VCaP (cell line): Measurements from ENCODE around the gene COL4A3.

Experiments used
- H3K27ac ChIP-seq: fragments of 450-650 bp; 2 replicates; pipeline ENCODE4 v1.5.1; 2017
- CTCF ChIP-seq: fragments of 450-650 bp; conservative IDR thresholded peaks from 2 replicates; pipeline ENCODE4 v1.5.1; 2017; ENCODE audit warnings: mild to moderate bottlenecking, moderate library complexity

COL4A3 gene

GRCh38 chr2:227125506-227125905 lies 38.9 kb upstream of the COL4A3 start:
- no peak for TF ChIP-seq CTCF
- H3K27ac ChIP-seq, result no peak overlapping the region

GRCh38 chr2:227127201-227127600 lies 37.2 kb upstream of the COL4A3 start:
- no peak for TF ChIP-seq CTCF
- H3K27ac ChIP-seq, result no peak overlapping the region

DNA sequence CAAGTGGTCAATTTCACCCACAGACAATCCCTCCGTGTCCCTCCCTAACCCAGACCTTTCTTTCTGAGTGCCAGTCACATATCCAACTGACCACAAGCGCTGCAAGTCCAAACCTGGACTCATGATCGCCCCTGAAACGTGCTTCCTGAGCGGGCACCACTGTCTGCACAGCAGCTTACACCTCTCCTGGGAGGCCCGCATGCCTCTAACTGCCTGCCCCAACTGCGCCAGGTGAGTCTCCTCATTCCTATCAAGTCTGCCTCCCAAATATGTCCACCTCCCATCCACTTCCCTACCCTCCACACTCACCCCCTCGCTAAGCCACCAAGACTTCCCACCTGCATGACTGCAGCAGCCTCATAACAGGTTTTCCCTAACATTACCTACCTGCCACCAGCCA lies 33.8 kb upstream of the COL4A3 start:
- no peak for TF ChIP-seq CTCF
- no peak overlapping the region for H3K27ac ChIP-seq

DNA sequence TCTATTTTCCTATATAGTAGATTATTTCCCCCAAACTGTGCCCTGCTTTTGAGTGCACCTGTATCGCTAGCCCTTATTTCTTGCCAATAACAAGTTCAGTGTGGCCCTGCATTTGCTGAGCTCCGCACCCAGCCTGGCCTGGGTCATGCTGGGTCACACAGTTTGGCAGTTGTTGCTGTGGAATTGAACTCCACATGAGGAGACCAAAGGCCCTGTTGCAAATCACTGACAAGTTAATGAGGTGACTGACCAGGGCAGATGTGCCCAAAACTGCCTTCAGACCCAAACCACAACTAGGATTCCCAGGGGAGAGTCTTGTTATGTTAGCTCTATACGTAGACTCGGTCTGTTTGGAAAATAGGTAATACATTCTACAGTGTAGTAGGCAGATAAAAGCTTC lies 31.4 kb upstream of the COL4A3 start:
- H3K27ac ChIP-seq, result no peak overlapping the region
- no peak for TF ChIP-seq CTCF

DNA sequence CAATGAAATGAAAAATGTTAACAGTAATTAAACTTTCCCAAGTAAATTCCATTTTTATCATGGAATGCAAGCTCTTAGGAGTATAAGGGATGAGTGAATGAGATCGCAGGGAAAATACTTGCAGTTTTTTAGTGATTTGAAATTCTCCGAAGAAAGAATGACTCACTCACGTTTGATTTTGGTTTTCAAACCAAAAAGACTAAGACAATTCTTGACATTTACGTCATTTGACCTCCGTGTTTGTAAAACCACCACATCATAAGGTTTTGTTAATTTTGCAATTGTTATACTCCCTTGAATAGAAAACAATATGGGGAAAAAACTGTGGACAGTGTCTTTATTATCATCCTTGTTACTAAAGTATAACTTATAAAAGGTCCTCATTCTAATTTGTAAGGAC lies 29.8 kb upstream of the COL4A3 start:
- no peak for TF ChIP-seq CTCF
- H3K27ac ChIP-seq, result no peak overlapping the region

GRCh38 chr2:227141301-227141700 lies 23.1 kb upstream of the COL4A3 start:
- H3K27ac ChIP-seq, result no peak overlapping the region
- TF ChIP-seq CTCF, result no peak

DNA sequence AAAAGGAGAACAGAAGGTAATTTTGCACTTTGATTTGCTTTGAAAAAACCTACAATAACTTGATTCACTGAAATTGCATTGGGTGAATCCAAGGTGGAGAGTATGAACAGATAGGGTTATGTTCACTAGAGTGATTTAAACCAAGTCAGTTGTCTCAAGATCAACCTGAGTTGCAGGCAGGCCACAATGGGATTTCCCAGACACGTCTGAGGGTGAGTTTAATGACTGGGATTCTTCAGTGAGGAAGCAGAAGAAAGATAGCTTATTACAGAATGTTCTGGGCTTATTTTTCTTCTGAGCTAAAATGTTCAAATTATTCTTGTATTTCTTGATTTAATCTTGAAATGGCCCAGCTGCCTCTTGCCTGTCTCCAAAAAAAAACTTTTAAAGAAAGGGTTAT lies 20.5 kb upstream of the COL4A3 start:
- H3K27ac ChIP-seq, result no peak overlapping the region
- no peak for TF ChIP-seq CTCF

DNA sequence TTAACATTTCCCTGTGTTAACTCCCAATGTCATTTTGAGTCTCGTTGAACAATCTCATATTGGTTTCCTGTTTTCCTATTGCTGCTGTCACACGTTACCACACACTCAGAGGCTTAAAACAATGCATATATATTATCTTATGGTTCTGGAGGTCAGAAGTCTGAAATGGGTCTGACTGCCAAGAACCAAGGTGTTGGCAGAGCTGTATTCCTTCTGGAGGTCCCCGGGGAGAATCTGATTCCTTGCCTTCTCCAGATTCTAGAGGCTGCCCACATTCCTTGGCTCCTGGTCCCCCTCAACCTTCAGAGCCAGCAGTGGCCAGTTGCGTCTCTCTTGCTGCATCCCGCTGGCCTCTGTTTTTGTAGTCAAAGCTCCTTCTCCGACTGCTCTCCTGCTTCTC lies 18.0 kb upstream of the COL4A3 start:
- TF ChIP-seq CTCF, result no peak
- H3K27ac ChIP-seq, result no peak overlapping the region
